Ovary (tissue), 9 donors: ENCODE data around the gene LRFN4. TPM values are rescaled to one million over a fixed set of nuclear protein-coding genes. Genes with fewer than 3 reads are reported as not detected.

Experiments
- DNase-seq, 5 donors: peaks; one replicate each; pipeline ENCODE4 v3.0.0-alpha.2; 2019 to 2020
- H3K27ac ChIP-seq, 2 donors: fragments of 200-600 bp; one replicate each; pipeline versions ENCODE4 v1.5.1 to v1.8.0; 2019 to 2022
- H3K27me3 ChIP-seq: fragments of 200-600 bp; one replicate; pipeline ENCODE4 v1.8.0; 2022
- H3K36me3 ChIP-seq: fragments of 200-600 bp; sonication (generic); one replicate; pipeline ENCODE4 v1.5.1; 2019
- H3K4me1 ChIP-seq: one replicate; pipeline ENCODE4 v1.8.1; 2013; ENCODE audit warnings: mild to moderate bottlenecking, moderate library complexity; ENCODE audit not compliant: insufficient read depth
- H3K4me3 ChIP-seq: fragments of 200-600 bp; sonication (generic); one replicate; pipeline ENCODE4 v1.5.1; 2017
- H3K9me3 ChIP-seq, 2 donors: fragments of 200-600 bp in 1 of 2; sonication (generic) in 1 of 2; one replicate each; pipeline versions ENCODE4 v1.5.1 to v1.8.1; 2013 to 2019; ENCODE audit warnings: mild to moderate bottlenecking in 1 of 2, moderate library complexity in 1 of 2
- CTCF ChIP-seq, 3 donors: fragments of 450-650 bp in 2 of 3; fragments of 200-600 bp in 1 of 3; IDR thresholded peaks; one replicate each; pipeline versions ENCODE4 v1.5.1 to v1.8.0; 2016 to 2022; ENCODE audit warnings: antibody characterized with exemption in 3 of 3, mild to moderate bottlenecking in 1 of 3
- EP300 ChIP-seq: sonication (generic); formaldehyde crosslinking; IDR thresholded peaks from one replicate; pipeline ENCODE4 v1.6.1; 2017; ENCODE audit warnings: antibody characterized with exemption
- POLR2A ChIP-seq: fragments of 450-650 bp; IDR thresholded peaks from one replicate; pipeline ENCODE4 v1.6.1; 2017; ENCODE audit warnings: antibody characterized with exemption, mild to moderate bottlenecking, moderate library complexity
- WGBS, 3 donors: extraction: QIAGEN DNeasy Blood & Tissue Kit in 1 of 3; methylation state at CpG; one replicate each; pipeline versions ENCODE4 v1.1.5 to v1.1.7; 2013 to 2017; 5-methylcytosine and 5-hydroxymethylcytosine counted together
- intact Hi-C, 4 donors: fragments of 100-400 bp; cut with DNase I; formaldehyde crosslinking; loops; one replicate each; pipeline versions ENCODE4 v1.11.0 to v1.15.1; 2022 to 2023
- polyA plus RNA-seq, 2 donors: library from polyadenylated mRNA; stranded (reverse); fragments of 200-250 nt in 1 of 2; fragments of 350-450 nt in 1 of 2; fragmentation: Illumina TruSeq in 1 of 2; extraction: RNeasy Lipid Tissue Mini Kit (QIAGEN cat#74804) in 1 of 2; gene quantifications; one replicate each; pipeline ENCODE4 v1.2.3, GENCODE V29; 2013 to 2014
- total RNA-seq, 7 donors: library from RNA; depleted of rRNA in 2 of 7; stranded (reverse); fragments of >200 nt in 2 of 7; fragmentation: NEBNext Ultra II Directional in 3 of 7; extraction: Animal tissue kit (Norgen Biotek cat#: 25700) in 3 of 7; gene quantifications; one replicate each; pipeline versions ENCODE4 v1.1.0 to v1.2.4, GENCODE V29; 2016 to 2023
- donor health status: DM: no; HTN: no; CAD: no; lungs with moderate emphysema.
- donor health status: DM: no; HTN: no; CAD: no.
- donor health status: Bipolar disorder and iron deficiency.
- donor health status: DM: yes; HTN: yes; CAD: no.
- donor health status: DM: no; HTN: no; CAD: no.
- donor health status: DM: yes; HTN: yes; CAD: no.

Gene LRFN4
- total and polyA plus RNA-seq, 9 donors, result 1.3 to 18.1 (median 9.3) TPM; not detected in 1

- peaks cover 6% of the 10 kb centered on the region for H3K4me1 ChIP-seq
- H3K4me3 ChIP-seq, result no peak overlapping the region
- H3K36me3 ChIP-seq, result no peaks in the 10 kb centered on the region
- TF ChIP-seq CTCF (IDR thresholded peaks at IDR 0.05), result no peak
- no peak for TF ChIP-seq POLR2A
- TF ChIP-seq EP300, result no peak
- H3K27me3 ChIP-seq, result no peaks in the 10 kb centered on the region
- H3K9me3 ChIP-seq, result no peaks in the 10 kb centered on the region
- intact Hi-C loops, result loop anchor here in 1 of 4 donors (5.0 kb wide), 1 partner anchor 610 kb away; no protein-coding TSS in a partner anchor
- no peak overlapping the region for H3K27ac ChIP-seq
- WGBS, 3 donors, result 68 to 77% (median 70%) methylated on average over 14 of the region's 14 CpGs
- peak in 4 of 5 donors; percentile 11 to 29 (median 12) for DNase-seq
These were observed 9.2 kb upstream of the LRFN4 start for GRCh38 chr11:66847461-66848232.

- TF ChIP-seq EP300 (no peak), CTCF (IDR thresholded peaks at IDR 0.05) (no peak), POLR2A (no peak)
- Histone ChIP-seq H3K4me1 (peaks cover 3% of the 10 kb centered on the region), H3K27me3 (no peaks in the 10 kb centered on the region), H3K27ac (no peak overlapping the region), H3K36me3 (no peaks in the 10 kb centered on the region), H3K4me3 (no peak overlapping the region), H3K9me3 (no peaks in the 10 kb centered on the region)
- peak in 4 of 5 donors; percentile 18 to 39 (median 23) for DNase-seq
- intact Hi-C loops, result loop anchor here in 1 of 4 donors (5.0 kb wide), 1 partner anchor 612 kb away; no protein-coding TSS in a partner anchor
- WGBS, 3 donors, result 77 to 83% (median 80%) methylated on average over 28 of the region's 28 CpGs
These were observed 8.0 kb upstream of the LRFN4 start for GRCh38 chr11:66848671-66849500.

- TF ChIP-seq EP300 (no peak), POLR2A (no peak), CTCF (IDR thresholded peaks at IDR 0.05) (no peak)
- Histone ChIP-seq H3K4me1 (no peaks in the 10 kb centered on the region), H3K27ac (no peak overlapping the region), H3K9me3 (no peaks in the 10 kb centered on the region), H3K36me3 (no peaks in the 10 kb centered on the region), H3K27me3 (no peaks in the 10 kb centered on the region), H3K4me3 (no peak overlapping the region)
- WGBS, 3 donors, result 83 to 87% (median 86%) methylated on average over 16 to 22 of the region's 22 CpGs
- peak in 3 of 5 donors; percentile 17 to 28 (median 24) for DNase-seq
- intact Hi-C loops, result loop anchor here in 1 of 4 donors (5.0 kb wide), 1 partner anchor 612 kb away; no protein-coding TSS in a partner anchor
These were observed 7.2 kb upstream of the LRFN4 start for GRCh38 chr11:66849501-66850234.

GRCh38 chr11:66850235-66850587 is 6.7 kb upstream of the LRFN4 start:
- WGBS, 3 donors, result 89 to 93% (median 92%) methylated on average over 10 of the region's 10 CpGs
- TF ChIP-seq POLR2A, result no peak
- TF ChIP-seq CTCF (IDR thresholded peaks at IDR 0.05), result no peak
- TF ChIP-seq EP300, result no peak
- Histone ChIP-seq H3K36me3 (no peaks in the 10 kb centered on the region), H3K27me3 (no peaks in the 10 kb centered on the region), H3K9me3 (no peaks in the 10 kb centered on the region), H3K27ac (no peak overlapping the region), H3K4me3 (no peak overlapping the region), H3K4me1 (no peaks in the 10 kb centered on the region)
- DNase-seq, result peak in 1 of 5 donors; percentile 29
- intact Hi-C loops, result no loop called here
